HG02678 (cell line): ENCODE data around the gene MSMP.

ENCODE experiments used
- ATAC-seq: cut with Tn5 transposase; IDR thresholded peaks from one replicate; pipeline ENCODE4 v1.9.1; 2021; ENCODE audit warnings: mild to moderate bottlenecking, moderate library complexity; ENCODE audit not compliant: unreplicated experiment

Gene MSMP

DNA sequence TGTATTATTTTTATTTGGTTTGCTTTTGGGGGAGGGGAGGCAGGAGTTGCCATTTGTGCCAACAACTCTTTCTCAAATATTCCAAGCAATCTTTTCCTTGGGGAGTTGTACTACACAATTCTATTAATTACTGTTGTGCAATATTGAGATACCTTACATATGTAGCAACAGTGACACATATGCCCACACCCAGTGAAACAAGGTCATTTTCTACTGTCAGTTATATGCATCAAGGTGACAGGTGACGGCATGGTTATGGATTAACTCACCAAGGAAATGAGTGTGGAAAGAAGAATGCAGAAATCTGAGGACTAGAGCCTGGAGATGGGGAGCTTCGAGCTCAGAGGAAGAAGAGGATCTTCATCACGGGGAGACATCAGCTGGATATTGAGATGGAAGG lies 17.9 kb upstream of the MSMP start:
- no peak for ATAC-seq

DNA sequence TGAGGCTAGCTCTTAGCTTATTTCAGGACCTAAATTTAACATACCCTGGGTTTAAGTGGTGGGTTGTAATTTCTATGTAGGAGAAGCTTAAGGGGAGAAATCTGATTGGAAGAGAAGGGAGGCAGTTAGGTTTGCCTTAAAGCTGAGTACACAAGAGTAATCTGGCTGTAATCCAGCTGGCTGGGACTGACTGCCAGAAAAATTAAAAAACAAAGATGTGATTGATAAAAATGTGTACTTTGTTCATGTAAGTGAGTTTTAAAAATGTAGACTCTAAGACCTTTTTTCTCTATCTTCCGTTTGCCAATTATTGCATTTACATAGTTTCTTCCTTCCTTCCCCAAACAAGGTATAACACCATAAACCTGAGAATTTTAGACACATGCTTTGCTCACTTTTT lies 17.5 kb upstream of the MSMP start:
- no peak for ATAC-seq

DNA sequence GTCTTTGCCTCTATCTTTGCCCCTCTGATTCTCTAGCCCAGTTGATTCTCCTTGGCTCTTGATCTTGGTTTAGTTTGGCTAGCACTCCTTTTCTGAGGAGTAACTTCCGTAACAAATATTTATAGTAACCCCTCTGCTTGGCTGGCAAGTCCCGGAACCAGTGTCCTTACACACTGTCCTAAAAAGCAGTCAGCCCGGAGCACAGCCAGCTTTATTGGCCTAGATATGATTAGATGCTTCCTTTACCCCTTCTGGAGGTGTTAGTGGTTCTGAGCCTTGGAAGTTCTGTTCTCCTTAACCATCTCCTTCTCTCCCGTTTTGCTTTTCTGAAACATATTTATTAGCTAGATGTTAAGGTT lies 17.0 kb upstream of the MSMP start:
- ATAC-seq, result no peak

DNA sequence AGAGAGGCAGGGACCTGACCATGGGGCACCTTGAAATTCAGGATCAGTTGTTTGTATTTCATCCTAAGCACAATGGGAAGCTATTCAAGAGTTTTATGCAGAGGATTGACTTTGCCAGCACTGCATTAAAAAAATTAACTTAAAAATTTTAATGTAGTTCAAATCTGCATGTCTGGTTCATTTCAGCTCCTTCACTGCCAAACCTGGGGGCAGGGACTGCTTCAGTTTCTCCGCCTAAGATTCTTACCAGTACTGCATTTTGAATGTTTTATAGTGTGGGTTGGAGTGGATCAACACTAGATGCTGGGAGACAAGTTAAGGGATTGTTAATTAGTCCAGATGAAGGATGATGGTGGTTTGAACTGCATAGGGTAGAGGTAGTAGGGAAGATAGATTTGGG lies 15.7 kb upstream of the MSMP start:
- no peak for ATAC-seq

DNA sequence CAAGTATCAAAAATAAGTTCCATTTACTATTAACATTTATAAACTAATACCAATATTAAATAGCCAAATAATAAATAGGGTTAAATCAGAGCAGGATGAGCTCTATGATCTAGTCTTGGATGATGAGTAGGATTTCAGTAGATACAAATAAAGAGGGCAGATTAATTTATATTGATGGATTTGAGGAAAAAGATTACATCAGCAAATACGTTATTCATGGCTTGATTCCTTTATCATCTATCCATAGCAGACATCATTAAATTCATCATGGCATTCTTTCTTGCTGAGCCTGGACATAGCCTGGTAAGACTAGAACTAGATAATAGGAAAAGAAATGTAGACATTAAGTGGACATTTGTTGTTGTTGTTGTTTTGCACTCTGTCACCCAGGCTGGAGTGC lies 13.4 kb upstream of the MSMP start:
- ATAC-seq, result no peak

DNA sequence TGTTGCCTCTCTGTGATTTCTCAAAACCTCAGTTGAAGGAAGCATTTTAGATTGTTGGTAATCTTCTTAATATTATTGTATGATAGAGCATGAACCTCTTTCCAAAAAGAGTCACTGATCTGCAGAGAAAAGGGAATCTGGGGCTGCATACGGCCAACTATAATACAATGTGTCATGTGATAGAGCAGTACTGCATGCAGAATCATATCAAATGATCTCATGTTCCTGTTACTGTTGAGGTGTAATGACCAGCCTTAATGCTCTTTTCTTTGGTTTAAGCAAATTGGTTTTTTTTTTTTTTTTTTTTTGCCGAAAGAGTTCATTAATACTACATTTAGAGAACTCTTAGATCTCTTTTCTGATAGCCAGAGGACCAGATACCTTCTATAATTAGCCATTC lies 12.9 kb upstream of the MSMP start:
- no peak for ATAC-seq

DNA sequence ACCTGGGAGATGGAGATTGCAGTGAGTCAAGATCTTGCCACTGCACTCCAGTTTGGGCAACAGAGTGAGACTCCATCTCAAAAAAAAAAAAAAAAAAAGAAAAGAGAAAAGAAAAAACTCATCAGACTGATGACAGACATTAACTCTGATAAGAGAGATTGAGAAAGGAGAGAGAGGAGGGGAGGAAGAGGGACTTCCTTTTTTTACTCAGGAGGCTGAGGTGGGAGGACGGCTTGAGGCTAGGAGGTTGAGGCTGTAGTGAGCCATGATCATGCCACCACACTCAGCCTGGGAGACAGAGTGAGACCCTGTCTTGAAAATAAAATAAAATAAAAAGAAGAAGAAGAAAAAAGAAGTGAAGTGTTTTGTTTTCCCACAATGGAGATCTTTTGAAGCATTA lies 9.7 kb upstream of the MSMP start:
- no peak for ATAC-seq

DNA sequence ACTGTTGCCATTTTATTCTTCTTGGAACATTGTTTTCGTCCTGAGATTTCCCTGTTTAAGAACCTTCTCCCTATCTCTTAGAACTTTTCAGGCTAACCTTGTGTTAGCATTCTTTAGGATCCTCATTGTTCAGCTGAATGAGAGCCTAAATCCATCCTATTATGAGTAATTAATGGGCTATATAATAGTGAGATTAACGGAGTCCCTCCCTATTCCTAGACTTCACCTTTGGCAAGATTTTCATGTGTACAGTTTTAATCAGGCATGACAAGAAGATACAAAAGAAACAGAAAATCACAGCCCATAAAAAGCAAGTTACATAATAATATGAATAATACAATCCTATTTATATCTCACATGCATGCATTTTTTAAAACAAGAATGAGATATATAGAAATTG lies 9.1 kb upstream of the MSMP start:
- no peak for ATAC-seq

DNA sequence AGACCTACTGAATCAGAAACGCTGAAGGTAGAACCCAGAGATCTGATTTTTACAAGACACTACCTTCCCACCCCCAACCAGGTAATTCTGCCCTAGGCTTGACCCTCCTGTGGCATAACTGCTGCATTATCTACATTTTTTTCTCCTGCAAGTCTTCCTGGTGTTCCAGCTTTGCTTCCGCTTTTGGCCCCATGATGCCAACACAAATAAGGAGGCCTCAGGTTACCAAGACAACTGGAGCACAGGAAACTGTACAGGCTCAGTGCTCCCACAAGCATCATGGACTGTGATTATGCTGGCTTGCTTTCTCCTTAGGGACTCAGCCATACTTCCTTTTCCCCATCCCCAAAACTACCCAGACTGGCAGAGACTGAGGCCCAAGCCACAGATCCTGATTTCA lies 6.6 kb upstream of the MSMP start:
- ATAC-seq, result no peak

DNA sequence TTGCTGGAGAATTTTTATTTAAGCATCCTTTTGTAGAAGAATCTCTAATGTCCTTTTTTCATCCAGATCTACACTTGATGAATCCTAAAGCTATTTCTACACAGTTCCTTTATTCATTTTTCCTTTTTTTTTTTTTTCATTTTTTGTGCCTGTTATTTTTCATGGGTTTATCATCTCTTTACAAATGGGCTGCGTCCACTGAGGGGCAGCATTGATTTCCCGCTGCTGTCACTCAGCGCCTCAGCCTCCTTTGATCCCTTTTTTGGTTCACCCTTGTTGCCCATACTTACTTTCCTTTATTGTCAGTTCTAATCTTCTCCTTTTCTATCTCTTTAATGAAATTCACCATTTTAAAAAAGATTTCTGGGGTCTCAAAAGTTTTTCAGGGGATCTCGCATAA lies 5.7 kb upstream of the MSMP start:
- ATAC-seq, result no peak

DNA sequence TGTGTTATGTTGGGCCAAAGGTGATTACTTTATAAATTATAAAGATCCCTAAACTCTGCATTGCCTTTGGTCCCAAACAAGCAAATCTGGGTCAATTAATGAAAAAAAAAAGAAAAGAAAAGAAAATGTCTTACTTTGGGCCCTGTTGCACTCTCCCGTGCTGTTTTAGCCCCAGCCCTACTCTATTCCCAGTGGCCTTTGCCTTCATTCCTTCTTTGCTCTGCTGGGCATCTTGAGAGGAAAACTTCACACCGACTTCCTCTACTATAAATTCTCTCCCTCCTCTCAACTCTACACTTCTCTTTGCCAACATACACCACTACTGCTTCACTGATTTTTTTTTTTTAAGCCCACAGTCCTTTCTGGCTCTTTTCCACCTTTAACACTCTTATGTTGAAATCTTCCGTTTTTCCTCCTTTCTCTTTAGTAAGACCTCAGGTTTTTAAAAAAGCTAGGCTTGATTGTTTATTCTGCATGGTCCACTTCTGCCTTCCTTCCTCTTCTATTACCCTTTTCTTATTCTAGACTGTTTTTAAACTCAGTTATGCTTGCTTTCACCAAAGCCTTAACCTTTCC lies 4.5 kb upstream of the MSMP start:
- ATAC-seq, result no peak

DNA sequence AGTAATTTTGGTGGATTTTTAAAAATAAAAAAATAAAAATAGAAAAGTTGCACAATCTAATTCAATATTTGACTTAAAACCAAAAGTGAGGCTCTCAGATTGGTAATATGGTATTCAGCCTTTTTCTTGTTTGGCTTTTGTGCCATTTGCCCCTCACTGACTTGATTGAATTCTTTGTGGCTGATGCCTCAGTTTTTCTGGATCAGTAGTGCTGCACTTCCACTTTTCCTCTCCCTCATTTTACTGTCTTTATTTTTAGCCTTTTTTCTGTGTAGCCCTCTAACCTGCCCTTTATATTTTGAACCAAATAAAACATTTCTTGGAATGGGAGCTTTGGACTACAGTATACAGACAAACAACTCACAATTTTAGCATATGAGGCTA lies 3.8 kb upstream of the MSMP start:
- ATAC-seq, result no peak

DNA sequence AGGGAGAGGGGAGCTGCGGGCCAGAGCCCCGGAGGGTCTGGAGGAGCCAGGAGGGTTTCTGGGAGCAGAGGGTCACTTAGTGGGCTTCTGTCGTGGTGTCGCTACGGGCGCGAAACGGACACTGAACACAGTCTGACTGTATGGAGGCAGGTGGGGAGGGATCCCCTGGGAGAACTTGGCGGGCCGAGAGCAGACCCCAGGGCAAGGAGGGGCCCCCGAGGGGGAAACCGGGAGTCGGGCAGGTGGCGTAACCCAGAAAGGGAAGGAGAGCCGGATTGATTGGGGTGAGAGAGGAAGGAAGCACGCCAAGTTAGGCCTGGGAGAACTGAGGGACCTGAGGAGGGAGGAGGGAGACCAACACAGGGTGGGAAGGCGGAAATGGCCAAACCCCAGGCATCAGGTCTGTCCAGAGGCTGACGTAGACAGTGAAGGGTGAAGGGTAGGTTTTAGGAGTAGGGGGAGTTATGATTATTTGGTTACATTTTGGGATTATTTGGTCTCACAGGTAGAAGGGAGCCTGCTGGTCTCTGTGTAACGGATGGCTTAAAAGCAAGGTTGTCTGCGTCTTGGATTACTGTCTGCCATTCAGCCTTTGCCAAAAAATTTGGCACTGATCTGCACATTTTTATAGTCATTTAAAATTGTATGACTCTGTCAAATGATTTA lies 3.3 kb upstream of the MSMP start:
- peak; percentile 50 for ATAC-seq

DNA sequence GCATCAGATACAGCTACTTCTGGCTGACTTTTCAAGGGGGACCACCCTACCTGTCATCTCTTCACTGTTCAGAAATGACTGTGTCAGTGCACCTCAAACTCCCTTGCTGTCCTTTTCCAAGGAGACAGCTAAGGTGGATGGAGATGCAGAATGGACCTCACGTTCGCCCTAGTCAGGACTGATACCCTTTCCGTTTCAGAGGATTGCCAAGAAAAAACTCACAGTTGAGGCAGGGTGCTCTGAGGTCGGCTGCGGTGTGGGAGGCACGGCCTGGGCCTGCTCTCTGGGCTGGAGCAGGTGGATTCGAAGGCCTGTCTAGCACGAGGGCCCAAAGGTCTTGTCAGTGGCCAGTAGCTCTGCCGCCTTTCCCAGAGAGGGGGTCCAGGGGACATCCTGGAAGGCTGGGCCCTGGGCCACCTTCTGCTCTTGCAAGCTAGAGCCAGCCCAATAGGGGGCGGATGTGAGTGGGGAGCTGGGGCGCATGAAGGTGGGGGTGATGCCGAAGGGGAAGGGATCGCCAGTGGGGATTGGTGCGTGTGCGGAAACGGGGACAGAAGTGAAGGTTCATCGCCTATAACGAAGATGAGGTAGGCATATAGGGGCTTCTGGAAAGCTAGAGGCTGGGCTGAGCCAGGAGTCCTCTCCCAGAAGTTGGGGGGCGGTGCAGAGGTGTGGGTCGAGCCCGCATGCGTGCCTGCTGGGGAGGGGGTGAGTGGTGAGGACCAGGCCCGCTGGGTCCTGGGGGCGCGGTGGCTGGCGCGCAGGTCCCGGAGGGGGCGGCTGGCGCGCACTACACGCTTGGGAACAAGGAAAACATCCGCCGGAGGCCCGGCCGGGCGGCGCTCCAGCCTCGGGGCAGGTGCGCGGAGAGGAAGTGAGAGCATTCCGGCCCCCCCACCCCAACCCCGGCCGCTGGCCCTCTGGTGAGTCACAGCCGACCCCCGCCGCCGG lies 2.5 kb upstream of the MSMP start:
- peak; percentile 61 for ATAC-seq

DNA sequence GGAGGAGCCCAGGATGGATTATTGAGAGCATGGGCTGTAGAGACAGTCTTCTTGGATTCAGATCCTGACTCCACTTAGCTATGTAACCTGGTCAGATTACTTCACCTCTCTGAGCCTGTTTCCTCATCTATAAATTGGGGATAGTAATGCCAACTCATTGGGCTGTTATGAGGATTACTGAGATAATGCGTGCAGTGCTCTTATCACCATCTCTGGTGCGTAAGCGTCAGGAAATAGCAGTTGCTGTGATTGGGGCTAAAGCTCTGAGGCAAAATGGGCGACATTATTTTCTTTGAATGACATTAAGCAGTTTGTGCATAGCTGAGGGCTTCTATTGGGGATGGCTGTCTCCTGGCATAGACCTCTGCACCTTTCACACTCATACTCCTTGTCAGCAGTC lies 995 bp upstream of the MSMP start:
- no peak for ATAC-seq

DNA sequence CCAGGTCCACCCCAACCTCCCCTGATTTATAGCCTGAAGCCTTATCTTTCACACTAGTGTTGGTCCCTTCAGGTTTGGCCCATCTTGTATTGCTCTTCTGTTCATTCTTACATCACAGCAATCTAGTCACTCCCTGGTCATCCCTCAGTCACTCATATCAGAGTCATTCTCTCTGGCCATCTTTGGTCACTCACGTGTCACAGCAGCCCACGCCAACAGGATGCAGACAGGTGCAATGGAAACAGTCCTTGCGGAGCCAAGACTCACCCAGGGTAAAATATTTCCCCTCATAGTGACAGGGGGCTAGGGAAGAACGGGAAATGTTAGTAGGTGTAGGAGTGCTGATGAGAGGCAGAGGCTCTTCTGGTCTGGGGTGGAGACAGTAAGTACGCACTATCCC lies 610 bp downstream of the MSMP start:
- ATAC-seq, result no peak

DNA sequence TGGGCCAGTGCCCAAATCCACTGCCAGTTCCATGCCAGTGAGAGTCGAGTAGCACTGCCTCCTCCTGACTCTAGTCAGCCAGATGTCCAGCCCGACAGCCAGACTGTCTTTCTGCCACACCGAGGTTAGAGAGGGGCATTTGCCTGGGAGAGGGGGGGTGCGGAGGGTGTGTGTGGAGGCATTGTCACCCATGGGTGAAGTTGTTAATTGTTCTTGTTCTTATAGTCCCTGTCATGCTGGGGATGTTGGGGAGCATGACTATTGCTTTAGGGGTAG lies 3.9 kb downstream of the MSMP start:
- no peak for ATAC-seq

DNA sequence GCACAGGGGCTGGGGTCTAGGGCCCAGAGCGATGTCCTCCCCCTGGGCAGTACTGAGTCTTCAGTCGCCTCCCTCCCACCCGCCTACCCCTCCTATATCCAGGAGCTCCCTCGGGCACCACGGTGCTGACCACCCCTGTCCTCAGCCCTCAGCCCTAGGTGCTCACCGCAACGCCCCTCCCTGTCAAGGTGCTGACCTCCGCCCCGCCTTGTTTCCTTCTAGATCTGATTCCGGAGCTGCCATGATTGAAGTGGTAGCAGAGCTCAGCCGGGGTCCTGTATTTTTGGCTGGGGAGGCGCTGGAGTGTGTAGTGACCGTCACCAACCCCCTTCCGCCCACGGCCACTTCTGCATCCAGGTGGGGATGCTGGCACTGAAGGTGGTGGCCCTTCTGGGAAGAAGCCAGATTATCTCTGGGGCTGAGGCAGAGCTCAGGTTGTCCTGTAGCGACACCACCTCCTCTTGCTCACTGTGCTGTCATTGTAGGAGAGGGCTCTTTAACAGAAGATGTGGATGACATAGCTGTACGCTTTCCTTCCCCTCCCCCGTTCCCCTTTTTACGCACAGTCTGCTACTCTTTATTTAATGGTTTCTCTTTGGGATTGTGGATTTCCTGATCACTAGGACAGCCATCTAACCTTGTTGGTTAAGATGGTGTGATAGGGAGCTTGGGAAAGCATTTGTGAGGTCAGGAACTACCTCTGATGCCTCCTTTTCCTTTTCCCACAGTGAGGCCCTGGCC lies 4.4 kb downstream of the MSMP start:
- peak; percentile 31 for ATAC-seq

DNA sequence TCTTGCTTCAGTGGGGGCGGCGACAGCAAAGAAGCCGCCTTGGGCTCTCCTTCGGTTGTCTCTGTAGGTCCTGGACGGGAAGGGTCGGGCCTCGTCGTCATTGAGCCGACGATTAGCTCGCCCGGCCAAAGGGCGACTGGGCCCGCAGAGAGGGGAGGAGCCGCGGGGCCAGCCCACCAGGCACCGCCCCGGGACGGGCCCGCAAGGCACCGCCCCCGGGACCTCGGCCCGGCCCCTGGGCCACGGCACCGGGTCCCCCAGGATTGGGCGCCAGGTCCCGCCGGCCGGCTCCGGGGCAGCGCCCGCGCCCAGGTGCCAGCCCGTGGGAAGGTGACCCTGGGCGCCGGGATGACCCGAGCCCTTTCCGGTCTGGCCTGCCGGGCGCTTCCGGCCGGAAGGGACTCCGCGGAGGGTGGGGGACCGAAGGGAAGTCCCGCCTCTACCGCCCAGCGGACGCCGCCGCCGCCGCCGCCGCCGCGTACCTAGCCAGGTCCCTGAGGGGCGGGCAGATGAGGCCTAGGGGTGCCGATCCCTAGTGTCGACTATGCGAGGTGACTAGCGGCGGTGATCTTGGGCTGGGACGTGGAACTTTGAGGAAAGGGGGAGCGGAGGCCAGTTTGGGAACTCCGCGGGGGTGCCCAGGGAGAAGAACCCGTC lies 5.1 kb downstream of the MSMP start, which contains the start of the genes GBA2 and RGP1:
Gene GBA2, minus strand, starts transcription at position 371 of the 657 bp plus-strand sequence. CDS start 524 bp downstream, outside the sequence.
Gene RGP1, plus strand, starts transcription at position 430 of the 657 bp plus-strand sequence. CDS start 469 bp downstream, outside the sequence.
- peak; percentile 80 for ATAC-seq

DNA sequence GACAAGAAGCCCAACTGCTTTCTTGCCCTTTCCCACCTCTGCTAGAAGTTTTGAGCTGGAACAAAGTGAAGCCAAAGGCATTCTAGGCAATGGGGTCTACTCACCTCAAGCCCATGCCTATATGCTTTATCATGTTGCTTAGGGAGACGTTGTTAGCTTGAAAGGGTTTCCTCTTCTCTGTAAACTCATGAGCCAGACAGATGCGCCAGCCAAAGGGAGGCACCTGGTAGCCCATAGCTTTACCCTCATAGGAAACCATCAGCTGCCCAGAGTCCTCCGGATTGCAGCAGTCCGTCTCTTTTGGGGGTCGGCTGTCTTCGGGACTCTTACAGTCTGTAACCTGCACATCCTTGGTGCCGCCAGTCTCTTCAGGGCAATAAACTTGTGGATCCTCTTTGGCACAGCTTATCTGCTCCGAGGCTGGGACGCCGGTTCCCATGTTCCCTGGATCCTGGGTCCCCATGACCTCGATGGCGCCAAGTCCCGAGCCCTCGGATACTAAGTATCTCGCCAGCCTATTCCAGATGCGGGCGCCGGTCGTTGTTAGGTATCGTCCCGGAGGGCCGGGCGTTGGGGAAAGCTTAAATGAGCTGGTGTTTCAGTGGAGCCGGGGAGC lies 5.7 kb downstream of the MSMP start:
- ATAC-seq, result peak; percentile 1

DNA sequence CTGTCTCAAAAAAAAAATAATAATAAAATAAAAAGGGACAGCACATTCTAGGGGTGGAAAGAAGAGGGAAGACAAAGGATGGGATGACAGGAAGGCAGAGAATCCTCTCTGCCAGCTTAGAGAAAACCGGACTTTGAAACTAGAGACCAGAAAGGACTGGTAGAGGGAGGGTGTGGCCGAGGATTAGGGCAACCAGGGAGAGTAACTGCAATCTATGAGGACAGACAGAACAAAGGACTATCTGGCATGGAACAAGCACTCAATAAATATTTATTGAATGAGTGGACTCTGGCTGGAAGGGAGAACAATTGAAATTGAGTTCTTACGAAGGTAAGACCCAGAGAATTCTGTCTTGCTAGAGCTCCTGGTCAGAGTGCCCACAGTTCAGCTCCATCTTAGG lies 7.5 kb downstream of the MSMP start:
- no peak for ATAC-seq
